Midbrain (tissue), 1 donor: ENCODE results near the gene AEN.
"Not testable (repeated sequence)": the region's sequence is repeated elsewhere in the genome, so short reads cannot be mapped to it uniquely, and the experiment has no call there.

Experiments
- DNase-seq: peaks from one replicate; lab custom pipeline; 2025; lab: John Stamatoyannopoulos, UW

The AEN gene

GRCh38 chr15:88630798-88631463 is 9.8 kb downstream of the AEN start:
- no peak for DNase-seq

GRCh38 chr15:88631464-88632028 is 10.4 kb downstream of the AEN start:
- no peak for DNase-seq

GRCh38 chr15:88632797-88633196 is 11.7 kb downstream of the AEN start:
- DNase-seq, result not testable (repeated sequence)

- DNase-seq, result no peak
Observed at GRCh38 chr15:88634449-88634848, 13.3 kb downstream of the AEN start.

GRCh38 chr15:88635318-88635717 is 14.2 kb downstream of the AEN start:
- no peak for DNase-seq

GRCh38 chr15:88636050-88636449 is 14.9 kb downstream of the AEN start:
- DNase-seq, result no peak

GRCh38 chr15:88636654-88637053 is 15.5 kb downstream of the AEN start:
- no peak for DNase-seq

DNA sequence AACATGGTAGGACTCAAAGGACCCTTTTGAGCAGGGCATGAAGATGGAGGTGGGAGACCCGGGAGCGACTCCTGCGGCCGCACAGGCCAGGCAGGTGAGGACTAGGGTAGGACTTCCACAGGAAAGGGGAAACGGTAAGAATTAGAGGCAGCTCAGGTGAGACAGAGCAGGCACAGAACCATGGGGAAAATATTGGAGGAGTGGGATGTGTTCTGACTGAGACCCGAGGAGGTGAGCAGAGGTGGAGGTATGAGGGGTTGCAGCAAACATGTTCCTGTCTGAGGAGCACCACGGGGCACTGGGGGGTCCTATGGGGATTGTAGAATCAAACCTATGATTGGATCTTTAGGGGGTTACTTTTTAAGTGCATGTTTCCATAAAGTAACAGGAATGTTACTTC is 16.3 kb downstream of the AEN start:
- DNase-seq, result no peak

DNA sequence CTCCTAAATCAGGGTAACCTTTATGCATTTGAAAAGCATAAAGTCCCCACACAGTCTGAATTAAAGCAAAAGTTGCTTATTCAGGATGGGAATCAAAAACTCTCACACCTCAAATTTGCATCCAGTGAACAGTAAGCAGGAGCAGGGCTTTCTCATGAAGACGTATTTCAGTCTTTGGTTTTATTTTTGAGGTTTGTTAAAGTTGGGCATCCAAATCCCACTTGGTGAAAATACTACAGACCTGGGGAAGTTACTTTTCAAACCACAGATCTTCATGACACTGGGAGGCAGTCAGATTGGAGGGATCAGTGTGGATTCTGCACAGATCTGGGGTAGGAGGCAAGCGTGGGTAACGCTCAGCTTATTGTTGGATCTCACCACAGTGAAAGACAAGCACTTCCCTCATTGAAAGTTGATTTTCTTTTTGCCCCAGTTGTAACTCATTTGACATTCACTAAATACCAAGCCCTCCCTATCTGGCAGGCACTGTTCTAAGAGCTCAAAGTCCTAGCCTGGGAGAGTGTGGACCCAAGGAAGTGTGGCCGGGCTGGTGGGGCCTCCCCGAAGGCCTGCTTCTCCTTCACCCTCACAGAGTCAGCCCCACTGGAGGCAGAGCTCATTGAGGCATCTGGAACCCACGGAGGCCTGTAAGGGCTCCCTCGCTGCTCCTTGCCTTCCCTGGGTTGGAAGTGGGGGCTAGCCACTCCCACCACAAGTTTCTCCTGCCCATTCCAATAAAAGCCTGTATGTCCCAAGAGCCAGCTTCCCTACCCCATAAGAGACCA is 16.9 kb downstream of the AEN start:
- DNase-seq, result no peak

DNA sequence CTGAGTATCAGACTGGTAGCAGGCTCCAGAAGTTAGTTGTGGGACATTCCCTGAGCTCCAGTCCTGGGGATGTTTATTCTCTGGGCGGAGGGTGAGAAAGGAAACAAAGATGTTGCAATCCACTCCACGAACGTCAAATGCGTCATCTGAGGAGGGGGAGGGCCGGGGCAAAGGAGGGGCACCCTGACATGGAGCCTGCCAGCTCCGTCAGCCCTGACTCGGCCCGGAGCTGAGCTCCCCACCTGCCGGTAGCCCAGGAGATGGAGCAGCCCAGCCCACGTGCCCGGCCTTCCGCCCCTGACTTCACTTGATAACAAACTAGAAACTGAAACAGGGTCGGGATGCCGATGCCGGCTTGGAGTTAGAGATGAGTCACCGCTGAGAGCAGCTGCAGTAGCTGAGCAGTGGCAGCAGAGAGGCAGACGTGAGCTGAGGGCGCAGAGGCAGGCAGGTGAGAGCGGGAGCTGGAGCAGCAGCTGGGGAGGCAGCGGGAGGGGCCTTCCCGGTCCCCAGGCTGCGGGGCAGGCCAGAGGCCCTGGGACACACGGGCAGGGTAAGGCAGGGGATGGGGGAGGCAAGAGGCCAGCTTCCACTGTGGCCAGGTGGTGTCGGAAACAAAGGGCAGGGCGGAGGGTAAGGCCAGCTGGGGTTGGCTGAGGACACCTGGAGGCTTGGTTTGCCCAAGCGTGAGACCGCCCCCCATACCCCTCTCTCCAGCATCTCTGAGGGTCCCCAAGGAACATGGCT is 17.7 kb downstream of the AEN start, which contains the start of gene ISG20:
TSS of gene ISG20 (plus strand) at position 391 of the 747 bp plus-strand sequence. CDS start at position 742, 351 bp downstream.
- DNase-seq, result peak; percentile 75

DNA sequence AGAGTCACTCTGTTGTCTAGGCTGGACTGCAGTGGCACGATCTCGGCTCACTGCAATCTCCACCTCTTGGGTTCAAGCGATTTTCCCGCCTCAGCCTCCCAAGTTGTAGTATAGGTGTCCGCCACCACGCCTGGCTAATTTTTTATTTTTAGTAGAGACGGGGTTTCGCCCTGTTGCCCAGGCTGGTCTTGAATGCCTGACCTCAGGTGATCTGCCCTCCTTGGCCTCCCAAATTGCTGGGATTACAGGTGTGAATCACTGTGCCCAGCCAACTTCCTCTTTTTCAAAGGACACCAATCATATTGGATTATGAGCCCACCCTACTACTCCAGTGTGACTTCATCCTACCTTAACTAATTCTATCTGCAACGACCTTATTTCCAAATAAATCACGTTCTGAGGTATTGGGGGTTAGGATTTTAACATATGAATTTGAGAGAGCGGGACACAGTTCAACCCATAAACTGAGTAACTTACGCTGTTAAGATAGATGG is 20.9 kb downstream of the AEN start:
- no peak for DNase-seq

DNA sequence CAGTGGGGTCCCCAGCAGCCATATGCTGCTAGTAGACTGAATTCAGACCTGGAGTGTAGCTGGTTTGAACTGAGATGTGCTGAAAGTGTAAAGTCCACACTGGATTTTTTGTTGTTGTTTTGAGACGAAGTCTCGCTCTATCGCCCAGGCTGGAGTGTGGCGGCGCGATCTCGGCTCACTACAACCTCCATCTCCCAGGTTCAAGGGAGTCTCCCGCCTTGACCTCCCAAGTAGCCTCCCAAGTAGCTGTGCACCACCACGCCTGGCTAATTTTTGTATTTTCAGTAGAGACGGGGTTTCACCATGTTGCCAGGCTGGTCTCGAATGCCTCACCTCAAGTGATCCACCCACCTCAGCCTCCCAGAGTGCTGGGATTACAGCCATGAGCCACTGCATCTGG is 21.4 kb downstream of the AEN start:
- DNase-seq, result not testable (repeated sequence)

- no peak for DNase-seq
Observed at GRCh38 chr15:88644741-88645140, 23.6 kb downstream of the AEN start.

DNA sequence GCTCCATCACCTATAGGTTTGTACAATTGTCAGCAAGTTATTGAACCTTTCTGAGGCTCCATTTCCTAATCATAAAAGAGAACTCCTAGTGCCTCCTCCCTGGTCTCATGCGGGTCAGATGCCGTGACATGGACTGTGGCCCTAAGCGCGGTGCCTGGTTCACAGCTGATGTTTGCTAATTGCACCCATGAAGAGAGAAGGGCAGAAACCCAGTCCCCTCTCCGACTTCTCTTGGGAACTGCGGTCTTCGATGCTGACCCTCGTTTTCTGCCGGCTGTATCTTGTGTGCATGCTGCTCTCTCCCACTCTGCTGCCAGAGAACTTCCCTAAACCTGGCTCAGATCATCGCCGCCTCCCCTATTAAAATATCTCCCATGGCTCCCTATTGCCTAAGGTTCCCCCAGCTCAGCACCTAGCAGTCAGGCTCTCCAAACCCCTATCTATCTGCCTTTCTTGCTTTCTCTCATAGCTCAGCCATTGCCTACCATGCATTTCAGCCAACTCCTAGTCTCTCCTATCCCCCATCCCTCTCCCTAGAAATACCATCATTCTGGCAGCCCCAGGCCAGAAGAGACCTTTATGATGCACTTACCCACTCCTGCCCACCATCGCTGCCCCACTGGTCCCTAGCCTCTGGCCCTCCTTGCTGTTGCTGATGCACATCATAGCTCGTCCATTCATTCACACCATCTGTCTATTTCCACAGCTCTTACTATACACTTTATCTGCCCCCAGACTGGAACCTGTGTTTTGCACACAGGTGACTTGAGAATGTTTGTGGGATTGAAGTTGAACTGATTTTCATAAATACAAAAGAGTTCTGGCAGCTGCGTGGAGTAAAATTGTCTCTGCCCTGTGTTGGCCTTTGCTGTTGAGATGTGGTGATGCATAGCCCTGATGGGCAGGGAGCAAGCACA is 24.3 kb downstream of the AEN start:
- DNase-seq, result no peak

DNA sequence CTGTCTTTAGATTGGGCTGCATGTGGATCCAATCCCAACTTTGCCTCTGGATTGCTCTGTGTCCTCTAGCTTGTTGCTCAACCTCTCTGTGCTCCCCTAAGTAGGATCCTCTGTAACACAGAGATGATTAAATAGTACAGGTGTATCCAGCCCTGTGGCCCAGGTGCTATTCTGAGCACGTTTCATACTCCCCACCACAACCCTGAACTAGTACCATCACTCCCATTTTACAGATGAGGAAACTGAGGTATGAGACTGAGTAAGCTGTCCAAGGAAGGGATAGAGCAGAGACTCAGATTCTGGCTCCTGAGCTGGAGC is 24.9 kb downstream of the AEN start:
- no peak for DNase-seq

GRCh38 chr15:88646951-88647350 is 25.8 kb downstream of the AEN start:
- no peak for DNase-seq

DNA sequence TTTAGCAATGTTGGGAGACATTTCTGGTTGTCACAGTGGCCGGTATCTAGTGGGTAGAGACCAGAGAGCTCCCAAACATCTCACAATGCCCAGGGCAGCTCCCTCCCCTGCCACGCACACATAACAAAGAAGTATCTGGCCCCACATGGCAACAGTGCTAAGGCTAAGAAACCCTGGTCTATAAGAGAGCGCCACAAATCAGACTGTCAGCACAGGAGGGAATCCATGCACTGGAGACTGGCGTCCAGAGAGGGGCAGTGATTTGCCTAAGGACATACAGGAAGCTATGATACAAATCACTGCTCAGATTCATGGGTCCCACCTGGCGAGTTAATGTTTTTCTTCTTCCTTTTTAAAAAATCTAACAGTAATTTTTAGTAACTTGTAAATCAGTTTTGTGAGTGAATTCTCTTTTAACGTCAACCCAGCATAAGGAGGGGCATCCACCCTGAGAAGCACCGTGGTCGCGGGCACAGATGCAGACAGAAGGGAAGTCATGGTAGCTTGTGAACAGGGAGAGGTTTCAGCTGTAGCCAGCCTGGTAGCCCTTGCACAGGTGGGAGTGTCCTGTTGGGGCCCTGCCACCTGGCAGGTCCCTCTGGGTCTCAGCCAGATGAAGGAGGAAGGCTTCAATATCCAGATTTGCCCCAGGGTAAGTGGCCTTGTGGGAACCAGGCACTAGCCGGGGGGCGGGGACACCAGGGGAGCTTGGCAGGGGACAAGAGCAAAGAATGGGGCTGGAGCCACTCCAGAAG is 26.4 kb downstream of the AEN start:
- no peak for DNase-seq

DNA sequence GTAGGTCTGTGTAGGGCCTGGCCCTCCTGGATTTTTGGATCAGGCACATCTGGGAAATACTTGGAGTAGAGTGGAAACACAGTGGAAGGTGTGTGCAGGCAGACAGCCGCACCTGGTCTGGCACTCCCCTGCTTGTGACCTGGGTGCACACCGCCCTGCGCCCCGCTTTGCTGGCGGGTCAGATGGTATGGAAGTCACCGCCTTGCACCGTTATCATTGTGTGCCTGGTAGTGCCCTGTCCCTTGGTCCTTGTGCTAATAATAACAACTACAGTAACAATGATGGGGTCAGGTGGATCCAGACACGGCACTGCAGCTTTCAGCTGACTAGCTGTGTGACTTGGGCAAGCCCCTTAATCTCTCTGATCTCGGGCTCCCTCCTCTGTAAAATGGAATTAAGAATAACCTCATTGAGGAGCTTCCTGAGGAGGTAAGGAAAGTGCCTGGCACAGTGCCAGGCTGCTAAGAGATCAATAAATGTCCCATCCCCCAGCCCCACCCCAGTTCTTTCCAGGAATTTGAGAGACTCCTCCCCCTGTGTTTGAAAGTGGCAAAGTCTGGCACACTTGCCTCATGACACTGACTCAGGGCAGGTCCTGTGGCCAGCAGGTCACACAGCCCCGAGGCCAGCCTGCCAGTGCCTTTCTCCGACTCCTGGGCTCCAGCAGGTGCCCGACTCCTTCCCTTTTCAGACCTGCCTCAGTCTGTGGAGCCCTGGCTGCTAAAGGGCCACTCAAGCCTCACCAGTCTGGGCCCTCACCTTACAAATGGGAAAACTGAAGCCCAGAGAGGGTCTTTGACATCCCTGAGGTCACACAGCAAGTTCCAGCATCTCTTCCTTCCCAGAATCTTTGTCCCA is 27.4 kb downstream of the AEN start:
- no peak for DNase-seq

- DNase-seq, result peak; percentile 81
Observed at GRCh38 chr15:88649286-88649733, 28.2 kb downstream of the AEN start.
